Type B pancreatic cell (in vitro differentiated cells): ENCODE measurements around the gene HAX1. TPM values are rescaled to one million over a fixed set of nuclear protein-coding genes. Genes with fewer than 3 reads are reported as not detected.

Source experiments
- DNase-seq: peaks from one replicate; pipeline ENCODE4 v3.0.0; 2021; ENCODE audit warnings: mixed read lengths; ENCODE audit not compliant: unreplicated experiment; ENCODE audit errors: extremely low spot score
- H3K27ac Mint-ChIP-seq: 2 replicates; pipeline ENCODE4 v1.8.0; 2021; ENCODE audit warnings: mild to moderate bottlenecking, mixed read lengths
- H3K27me3 Mint-ChIP-seq: 2 replicates; pipeline ENCODE4 v1.8.0; 2021; ENCODE audit warnings: mixed read lengths
- H3K36me3 Mint-ChIP-seq: 2 replicates; pipeline ENCODE4 v1.8.0; 2021; ENCODE audit warnings: mixed read lengths
- H3K4me1 Mint-ChIP-seq: one replicate; pipeline ENCODE4 v1.8.0; 2021; ENCODE audit warnings: mixed read lengths; ENCODE audit not compliant: unreplicated experiment
- H3K4me3 Mint-ChIP-seq: 2 replicates; pipeline ENCODE4 v1.8.0; 2021; ENCODE audit warnings: mild to moderate bottlenecking, mixed read lengths
- H3K9me3 Mint-ChIP-seq: 2 replicates; pipeline ENCODE4 v1.8.0; 2021; ENCODE audit warnings: mixed read lengths
- total RNA-seq: library from RNA; stranded (reverse); gene quantifications from 2 replicates; pipeline ENCODE4 v1.2.1, GENCODE V29; 2021; ENCODE audit warnings: low replicate concordance
- TF ChIP-seq, protein P1 (sequence below): fragments of 200-600 bp; sonication (generic); conservative IDR thresholded peaks from 2 replicates; pipeline ENCODE4 v1.5.0; 2021; ENCODE audit warnings: antibody characterized with exemption, mild to moderate bottlenecking

HAX1 gene
- total RNA-seq, 1 donor from 2014 or later: 62.2 TPM

DNA sequence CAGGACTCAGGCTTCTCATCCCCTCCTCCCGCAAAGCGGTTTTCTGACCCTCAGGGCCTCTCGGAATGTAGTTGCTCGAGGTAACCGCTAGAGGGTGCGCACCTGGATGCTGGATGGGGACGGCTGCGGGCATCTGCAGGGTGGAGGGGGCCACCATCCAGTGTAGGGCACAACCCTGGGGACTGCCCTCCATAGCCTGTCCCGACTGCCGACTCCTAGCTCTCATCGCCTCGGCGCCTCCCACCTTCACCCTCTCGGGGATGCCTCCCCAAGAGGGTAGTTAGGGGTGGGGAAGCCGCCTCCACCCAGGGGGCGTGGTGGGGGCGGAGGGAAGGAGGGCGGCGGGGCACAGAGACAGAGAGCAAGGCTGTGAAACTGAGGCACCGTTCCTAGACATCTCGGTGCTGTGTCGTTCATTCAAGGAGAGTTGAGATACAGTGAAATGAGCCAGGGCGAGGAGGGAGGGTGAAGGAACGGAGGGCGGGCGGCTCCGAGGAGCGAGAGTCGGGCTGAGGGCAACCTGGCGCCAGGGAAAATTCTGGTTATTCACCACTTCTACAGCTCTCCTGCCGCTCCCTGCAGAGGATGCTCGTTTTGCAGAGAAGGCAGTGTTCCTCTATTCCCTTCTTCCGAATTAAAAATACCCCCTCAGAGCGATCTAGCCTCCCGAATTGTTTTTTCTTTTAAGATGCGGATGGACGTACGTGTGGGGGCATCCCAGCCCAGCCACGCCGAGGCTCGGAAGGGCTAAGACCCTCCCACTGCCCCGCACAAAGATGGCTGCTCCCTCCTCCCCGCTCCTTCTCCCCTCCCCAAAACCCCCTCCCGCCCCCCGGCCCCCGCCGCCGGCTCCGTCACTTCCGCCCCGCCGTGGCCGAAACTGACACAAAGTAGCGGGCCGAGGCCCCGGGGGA, 52.5 kb downstream of the HAX1 start, which contains the start of gene ATP8B2:
ATP8B2 (plus strand) TSS at position 857 of the 914 bp plus-strand sequence. CDS start 2,617 bp downstream, outside the sequence.
- Mint-ChIP-seq H3K4me1 (peaks cover 39% of the 10 kb centered on the region), H3K27me3 (peaks cover 32% of the 10 kb centered on the region), H3K4me3 (peak within 1 kb of the TSS; percentile 95), H3K36me3 (no peaks in the 10 kb centered on the region), H3K27ac (peak within 1 kb of the TSS; percentile 77), H3K9me3 (no peaks in the 10 kb centered on the region)
- TF ChIP-seq, protein P1, sequence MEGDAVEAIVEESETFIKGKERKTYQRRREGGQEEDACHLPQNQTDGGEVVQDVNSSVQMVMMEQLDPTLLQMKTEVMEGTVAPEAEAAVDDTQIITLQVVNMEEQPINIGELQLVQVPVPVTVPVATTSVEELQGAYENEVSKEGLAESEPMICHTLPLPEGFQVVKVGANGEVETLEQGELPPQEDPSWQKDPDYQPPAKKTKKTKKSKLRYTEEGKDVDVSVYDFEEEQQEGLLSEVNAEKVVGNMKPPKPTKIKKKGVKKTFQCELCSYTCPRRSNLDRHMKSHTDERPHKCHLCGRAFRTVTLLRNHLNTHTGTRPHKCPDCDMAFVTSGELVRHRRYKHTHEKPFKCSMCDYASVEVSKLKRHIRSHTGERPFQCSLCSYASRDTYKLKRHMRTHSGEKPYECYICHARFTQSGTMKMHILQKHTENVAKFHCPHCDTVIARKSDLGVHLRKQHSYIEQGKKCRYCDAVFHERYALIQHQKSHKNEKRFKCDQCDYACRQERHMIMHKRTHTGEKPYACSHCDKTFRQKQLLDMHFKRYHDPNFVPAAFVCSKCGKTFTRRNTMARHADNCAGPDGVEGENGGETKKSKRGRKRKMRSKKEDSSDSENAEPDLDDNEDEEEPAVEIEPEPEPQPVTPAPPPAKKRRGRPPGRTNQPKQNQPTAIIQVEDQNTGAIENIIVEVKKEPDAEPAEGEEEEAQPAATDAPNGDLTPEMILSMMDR: peak; percentile 97
- DNase-seq: peak; percentile 85

Other genes with a start within 250 kb of the HAX1 start
- gene NUP210L, start 117.6 kb upstream of the HAX1 start, total RNA-seq: 0.07 TPM in 1 of 2 replicates, not detected in the other
- 263 and 371 TPM in 2 replicates for gene TPM3, start 80.5 kb upstream of the HAX1 start, total RNA-seq
- gene CFAP141, start 66.3 kb upstream of the HAX1 start, total RNA-seq: not detected in 2 replicates
- 188 and 216 TPM in 2 replicates for gene UBAP2L, start 51.7 kb upstream of the HAX1 start, total RNA-seq
- 0.12 and 0.27 TPM in 2 replicates for gene AQP10, start 48.5 kb downstream of the HAX1 start, total RNA-seq
- 11.5 and 39.5 TPM in 2 replicates for gene ATP8B2, start 52.9 kb downstream of the HAX1 start, total RNA-seq
- gene IL6R, start 132.7 kb downstream of the HAX1 start, total RNA-seq: 7.8 and 12.5 TPM in 2 replicates
- gene TDRD10, start 229.6 kb downstream of the HAX1 start, total RNA-seq: not detected in 2 replicates
- gene SHE, start 229.8 kb downstream of the HAX1 start, total RNA-seq: 0.17 and 0.27 TPM in 2 replicates